Neutrophil (primary cell): ENCODE data around the gene SMAD9.
A peak's percentile ranks its signal among the peaks of the same experiment; 100 is the strongest.

Experiments
- H3K27ac ChIP-seq: fragments of 200-600 bp; sonication (generic); 2 replicates; pipeline ENCODE4 v1.5.1; 2016; ENCODE audit warnings: mild to moderate bottlenecking, moderate library complexity
- H3K27me3 ChIP-seq: fragments of 200-600 bp; sonication (generic); 2 replicates; pipeline ENCODE4 v1.6.0; 2016; ENCODE audit warnings: mild to moderate bottlenecking
- H3K36me3 ChIP-seq: fragments of 200-600 bp; sonication (generic); 2 replicates; pipeline ENCODE4 v1.5.1; 2017
- H3K4me1 ChIP-seq, 2 experiments: fragments of 200-600 bp in 1 of 2; sonication (generic) in 1 of 2; 1 replicate in 1 of 2; 2 replicates in 1 of 2; pipeline versions ENCODE4 v1.5.1 to v1.6.1; 2013 to 2016; ENCODE audit warnings: low read depth in 1 of 2, low read length in 1 of 2, mild to moderate bottlenecking in 1 of 2, moderate library complexity in 1 of 2; ENCODE audit not compliant: control insufficient read depth in 1 of 2, insufficient read depth in 1 of 2
- H3K4me3 ChIP-seq, 2 experiments: fragments of 200-600 bp in 1 of 2; sonication (generic) in 1 of 2; 1 replicate in 1 of 2; 2 replicates in 1 of 2; pipeline ENCODE4 v1.5.1; 2013 to 2016; ENCODE audit warnings: low read depth in 1 of 2, low read length in 1 of 2, mild to moderate bottlenecking in 1 of 2, moderate library complexity in 1 of 2
- H3K9me3 ChIP-seq: fragments of 200-600 bp; sonication (generic); 2 replicates; pipeline ENCODE4 v1.5.1; 2016
- TF ChIP-seq, protein P1 (sequence below): fragments of 200-600 bp; sonication (generic); IDR thresholded peaks from 2 replicates; pipeline ENCODE4 v1.5.1; 2016; ENCODE audit warnings: antibody characterized with exemption

The SMAD9 gene

DNA sequence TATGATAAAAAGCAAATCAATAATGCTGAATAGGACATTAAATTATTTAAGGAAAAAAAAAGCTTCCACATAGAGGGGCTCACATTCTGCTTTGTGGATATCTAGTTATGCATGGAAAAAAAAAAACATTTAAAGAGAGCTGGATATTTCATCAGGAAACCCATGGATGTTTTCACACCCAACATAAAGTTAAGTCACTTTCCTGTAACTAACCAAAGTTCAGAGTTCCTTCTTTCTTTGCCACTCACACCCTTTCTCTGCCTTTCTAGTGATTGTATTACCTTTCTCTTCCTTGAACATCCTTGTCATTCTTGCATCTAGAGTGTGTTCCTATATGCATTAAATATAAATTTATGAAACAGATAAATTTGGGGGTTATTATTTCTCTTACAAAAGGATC lies 53.8 kb downstream of the SMAD9 start:
- Histone ChIP-seq H3K36me3 (no peaks in the 10 kb centered on the region), H3K9me3 (no peaks in the 10 kb centered on the region), H3K27me3 (no peaks in the 10 kb centered on the region), H3K27ac (peak overlapping the region; percentile 66), H3K4me3 (peak overlapping the region in 1 of 2 experiments; percentile 3), H3K4me1 (peaks cover 62 to 65% of the 10 kb centered on the region in 2 experiments)
- TF ChIP-seq, protein P1, sequence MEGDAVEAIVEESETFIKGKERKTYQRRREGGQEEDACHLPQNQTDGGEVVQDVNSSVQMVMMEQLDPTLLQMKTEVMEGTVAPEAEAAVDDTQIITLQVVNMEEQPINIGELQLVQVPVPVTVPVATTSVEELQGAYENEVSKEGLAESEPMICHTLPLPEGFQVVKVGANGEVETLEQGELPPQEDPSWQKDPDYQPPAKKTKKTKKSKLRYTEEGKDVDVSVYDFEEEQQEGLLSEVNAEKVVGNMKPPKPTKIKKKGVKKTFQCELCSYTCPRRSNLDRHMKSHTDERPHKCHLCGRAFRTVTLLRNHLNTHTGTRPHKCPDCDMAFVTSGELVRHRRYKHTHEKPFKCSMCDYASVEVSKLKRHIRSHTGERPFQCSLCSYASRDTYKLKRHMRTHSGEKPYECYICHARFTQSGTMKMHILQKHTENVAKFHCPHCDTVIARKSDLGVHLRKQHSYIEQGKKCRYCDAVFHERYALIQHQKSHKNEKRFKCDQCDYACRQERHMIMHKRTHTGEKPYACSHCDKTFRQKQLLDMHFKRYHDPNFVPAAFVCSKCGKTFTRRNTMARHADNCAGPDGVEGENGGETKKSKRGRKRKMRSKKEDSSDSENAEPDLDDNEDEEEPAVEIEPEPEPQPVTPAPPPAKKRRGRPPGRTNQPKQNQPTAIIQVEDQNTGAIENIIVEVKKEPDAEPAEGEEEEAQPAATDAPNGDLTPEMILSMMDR = no peak

DNA sequence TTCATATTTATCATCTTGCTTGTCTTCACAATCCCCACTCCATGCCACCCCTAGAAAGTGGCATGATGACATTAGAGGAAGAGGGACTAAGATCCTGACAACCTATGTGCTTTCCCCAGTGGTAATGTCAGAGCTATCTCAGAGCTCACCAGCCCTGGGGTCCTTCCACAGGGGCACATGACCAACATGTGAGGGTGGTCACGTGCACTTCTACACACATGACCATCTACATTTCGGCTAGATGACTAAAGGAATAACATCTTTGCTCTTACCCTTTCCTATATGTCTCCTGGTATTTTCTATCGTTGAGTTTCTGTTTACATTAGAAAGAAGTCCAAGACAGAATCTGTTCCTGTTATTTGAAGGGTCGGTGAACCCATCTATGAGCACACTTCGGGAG lies 54.8 kb downstream of the SMAD9 start:
- H3K36me3 ChIP-seq = no peaks in the 10 kb centered on the region
- no peak overlapping the region for H3K27ac ChIP-seq
- H3K27me3 ChIP-seq = no peaks in the 10 kb centered on the region
- TF ChIP-seq, protein P1 = no peak
- peaks cover 53 to 55% of the 10 kb centered on the region in 2 experiments for H3K4me1 ChIP-seq
- H3K4me3 ChIP-seq = no peak overlapping the region
- no peaks in the 10 kb centered on the region for H3K9me3 ChIP-seq

DNA sequence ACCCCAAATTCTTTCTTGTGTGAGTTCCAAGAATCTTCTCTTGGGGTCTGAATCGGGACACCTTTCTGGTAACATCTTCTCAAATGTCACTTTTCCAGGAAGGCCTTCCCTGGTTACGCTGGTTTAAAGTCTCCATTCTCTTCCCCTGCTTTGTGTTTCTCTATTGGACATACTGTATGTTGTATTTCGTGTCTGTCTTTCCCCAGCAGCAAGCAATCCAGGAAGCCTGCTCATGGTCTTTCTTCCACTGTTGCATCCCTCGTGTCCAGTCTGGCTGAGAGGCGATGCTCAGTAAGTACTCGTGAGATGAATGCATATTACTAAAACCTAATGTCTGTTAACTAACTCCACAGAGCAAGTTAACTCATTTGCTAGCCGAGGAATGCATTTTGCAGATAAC lies 57.3 kb downstream of the SMAD9 start:
- Histone ChIP-seq H3K27ac (no peak overlapping the region), H3K4me1 (peaks cover 27 to 35% of the 10 kb centered on the region in 2 experiments), H3K36me3 (no peaks in the 10 kb centered on the region), H3K4me3 (no peak overlapping the region), H3K27me3 (no peaks in the 10 kb centered on the region), H3K9me3 (no peaks in the 10 kb centered on the region)
- TF ChIP-seq, protein P1 = no peak

DNA sequence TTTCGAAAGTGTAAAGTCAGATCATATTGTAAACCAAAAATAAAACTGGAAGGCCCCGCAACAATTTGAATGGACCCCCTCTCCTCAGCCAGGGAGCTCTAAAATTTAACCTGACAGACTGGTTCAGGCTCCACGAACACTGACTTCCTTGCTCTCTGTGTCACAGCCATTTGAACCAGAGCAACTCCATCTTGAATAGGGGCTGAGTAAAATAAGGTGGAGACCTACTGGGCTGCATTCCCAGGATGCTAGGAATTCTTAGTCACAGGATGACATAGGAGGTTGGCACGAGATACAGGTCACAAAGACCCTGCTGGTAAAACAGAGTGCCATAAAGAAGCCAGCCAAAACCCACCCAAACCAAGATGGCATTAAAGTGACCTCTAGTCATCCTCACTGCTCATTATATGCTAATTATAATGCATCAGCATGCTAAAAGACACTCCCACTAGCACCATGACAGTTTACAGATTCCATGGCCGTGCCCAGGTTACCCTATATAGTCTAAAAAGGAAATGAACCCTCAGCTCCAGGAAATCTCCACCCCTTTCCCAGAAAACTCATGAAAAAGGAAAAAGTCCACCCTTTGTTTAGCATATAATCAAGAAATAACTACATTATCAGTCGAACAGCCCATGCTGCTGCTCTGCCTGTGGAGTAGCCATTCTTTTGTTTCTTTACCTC lies 57.9 kb downstream of the SMAD9 start:
- Histone ChIP-seq H3K27ac (no peak overlapping the region), H3K27me3 (no peaks in the 10 kb centered on the region), H3K36me3 (no peaks in the 10 kb centered on the region), H3K9me3 (no peaks in the 10 kb centered on the region), H3K4me3 (no peak overlapping the region), H3K4me1 (peaks cover 22 to 29% of the 10 kb centered on the region in 2 experiments)
- TF ChIP-seq, protein P1 = no peak

DNA sequence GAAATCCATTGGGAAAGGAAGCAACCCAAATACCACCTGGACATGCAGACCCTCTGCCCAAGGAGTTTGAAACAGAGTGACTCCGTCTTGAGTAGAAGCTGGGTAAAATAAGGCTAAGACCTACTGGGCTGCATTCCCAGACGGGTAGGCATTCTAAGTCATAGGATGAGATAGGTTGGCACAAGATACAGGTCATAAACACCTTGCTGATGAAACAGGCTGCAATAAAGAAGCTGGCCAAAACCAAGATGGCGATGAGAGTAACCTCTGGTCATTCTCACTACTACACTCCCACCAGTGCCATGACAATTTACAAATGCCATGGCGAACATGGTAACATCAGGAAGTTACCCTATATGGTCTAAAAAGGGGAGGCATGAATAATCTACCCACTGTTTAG lies 60.8 kb downstream of the SMAD9 start:
- Histone ChIP-seq H3K27me3 (no peaks in the 10 kb centered on the region), H3K4me3 (no peak overlapping the region), H3K36me3 (no peaks in the 10 kb centered on the region), H3K27ac (no peak overlapping the region), H3K4me1 (peaks cover 0 to 5% of the 10 kb centered on the region in 2 experiments), H3K9me3 (no peaks in the 10 kb centered on the region)
- TF ChIP-seq, protein P1 = no peak
